H54 (cell line): ENCODE measurements around the gene GRM1.

ENCODE experiments used
- DNase-seq: peaks from one replicate; pipeline ENCODE4 v3.0.0; 2011; ENCODE audit warnings: low spot score, mixed read lengths; ENCODE audit not compliant: insufficient read length
- FAIRE-seq: peaks from 3 replicates; lab custom pipeline; 2011; peaks lifted over from hg19 to GRCh38; lab: Jason Lieb, UNC
- POLR2A ChIP-seq: IDR thresholded peaks from 2 replicates; pipeline ENCODE4 v1.6.1; 2011; ENCODE audit warnings: low read depth, mild to moderate bottlenecking, low read length

The GRM1 gene

GRCh38 chr6:146456886-146457285, 428.0 kb downstream of the GRM1 start:
- FAIRE-seq (no peak), DNase-seq (no peak)
- no peak for TF ChIP-seq POLR2A

- no peak for TF ChIP-seq POLR2A
- FAIRE-seq (no peak), DNase-seq (no peak)
These were observed 432.1 kb downstream of the GRM1 start for GRCh38 chr6:146460941-146461340.

- TF ChIP-seq POLR2A, result no peak
- DNase-seq, result no peak
- no peak for FAIRE-seq
These were observed 441.4 kb downstream of the GRM1 start for GRCh38 chr6:146470091-146470770.

GRCh38 chr6:146472918-146473317, 444.1 kb downstream of the GRM1 start:
- TF ChIP-seq POLR2A, result no peak
- DNase-seq, result no peak
- no peak for FAIRE-seq

DNA sequence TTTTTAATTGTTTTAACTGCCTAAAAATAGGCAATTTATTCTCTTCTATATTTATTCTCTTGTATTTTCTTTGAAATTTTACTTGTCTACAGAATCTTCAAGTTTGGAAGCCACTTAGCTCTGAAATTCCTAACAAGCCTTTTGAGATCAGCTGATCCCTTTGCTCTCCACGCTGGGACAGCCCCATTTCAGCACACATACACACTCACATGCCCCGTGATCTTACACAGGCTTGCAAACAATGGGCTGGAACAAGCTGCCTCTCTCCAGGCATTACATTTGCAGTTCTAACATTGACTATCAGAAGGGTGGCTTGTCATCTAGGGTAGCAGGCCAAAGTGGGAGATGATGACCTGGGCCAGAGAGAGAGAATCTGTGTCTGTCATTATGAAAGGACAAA, 452.7 kb downstream of the GRM1 start:
- FAIRE-seq (no peak), DNase-seq (no peak)
- no peak for TF ChIP-seq POLR2A

- TF ChIP-seq POLR2A, result no peak
These were observed 455.5 kb downstream of the GRM1 start for GRCh38 chr6:146484411-146484810.

More at GRCh38 chr6:146484411-146484810, 455.5 kb downstream of the GRM1 start:
- FAIRE-seq (no peak), DNase-seq (no peak)
